Esophagus squamous epithelium (tissue), 4 donors: ENCODE data around the gene FCHSD2.

ENCODE experiments used
- POLR2A ChIP-seq, 4 donors: fragments of 450-650 bp; IDR thresholded peaks; one replicate each; pipeline ENCODE4 v1.6.1; 2017; ENCODE audit warnings: antibody characterized with exemption in 4 of 4, mild to moderate bottlenecking in 4 of 4, moderate library complexity in 3 of 4
- TF ChIP-seq, protein P1 (sequence below), 6 experiments: fragments of 450-650 bp in 4 of 6; fragments of 200-600 bp in 2 of 6; sonication (generic) in 2 of 6; IDR thresholded peaks; one replicate each; pipeline ENCODE4 v1.5.1; 2016 to 2019; ENCODE audit warnings: antibody characterized with exemption in 6 of 6, mild to moderate bottlenecking in 4 of 6, moderate library complexity in 4 of 6

DNA sequence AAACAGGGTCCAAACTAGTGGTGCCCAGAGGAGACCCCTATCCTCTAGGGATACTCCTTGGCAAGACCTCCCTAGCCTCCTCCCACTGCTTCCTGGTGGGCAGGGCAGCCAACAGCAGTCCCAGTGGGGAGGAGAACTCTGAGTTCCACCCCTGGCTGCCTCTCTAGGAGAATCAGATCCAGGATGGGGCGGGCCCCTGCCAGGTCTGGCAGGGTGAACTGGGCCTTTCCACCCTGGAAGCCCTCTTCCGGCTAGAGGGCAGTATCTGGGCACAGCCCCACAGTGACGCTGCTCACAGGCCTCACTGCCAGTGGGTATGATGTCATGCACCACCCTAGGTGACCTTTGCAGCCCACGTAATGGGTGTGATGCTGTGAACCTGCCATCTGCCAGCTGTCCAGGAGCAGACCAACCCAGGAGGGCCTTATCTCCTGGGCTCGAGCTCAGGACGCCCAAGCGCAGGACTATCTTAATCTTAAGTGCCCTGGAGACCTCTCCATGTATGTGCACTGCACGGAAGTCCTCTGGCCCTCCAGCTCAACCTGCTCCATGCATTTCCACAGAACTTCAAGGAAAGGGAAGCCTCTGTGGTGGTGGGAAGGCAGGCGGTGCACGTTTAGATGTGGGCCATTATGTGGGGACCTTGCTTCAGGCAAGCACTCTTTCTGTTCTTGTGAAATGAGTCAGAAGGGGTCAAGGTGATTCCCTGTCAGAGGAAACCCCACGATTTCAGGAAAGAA lies 31.8 kb upstream of the FCHSD2 start:
- TF ChIP-seq, protein P1, sequence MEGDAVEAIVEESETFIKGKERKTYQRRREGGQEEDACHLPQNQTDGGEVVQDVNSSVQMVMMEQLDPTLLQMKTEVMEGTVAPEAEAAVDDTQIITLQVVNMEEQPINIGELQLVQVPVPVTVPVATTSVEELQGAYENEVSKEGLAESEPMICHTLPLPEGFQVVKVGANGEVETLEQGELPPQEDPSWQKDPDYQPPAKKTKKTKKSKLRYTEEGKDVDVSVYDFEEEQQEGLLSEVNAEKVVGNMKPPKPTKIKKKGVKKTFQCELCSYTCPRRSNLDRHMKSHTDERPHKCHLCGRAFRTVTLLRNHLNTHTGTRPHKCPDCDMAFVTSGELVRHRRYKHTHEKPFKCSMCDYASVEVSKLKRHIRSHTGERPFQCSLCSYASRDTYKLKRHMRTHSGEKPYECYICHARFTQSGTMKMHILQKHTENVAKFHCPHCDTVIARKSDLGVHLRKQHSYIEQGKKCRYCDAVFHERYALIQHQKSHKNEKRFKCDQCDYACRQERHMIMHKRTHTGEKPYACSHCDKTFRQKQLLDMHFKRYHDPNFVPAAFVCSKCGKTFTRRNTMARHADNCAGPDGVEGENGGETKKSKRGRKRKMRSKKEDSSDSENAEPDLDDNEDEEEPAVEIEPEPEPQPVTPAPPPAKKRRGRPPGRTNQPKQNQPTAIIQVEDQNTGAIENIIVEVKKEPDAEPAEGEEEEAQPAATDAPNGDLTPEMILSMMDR (IDR thresholded peaks at IDR 0.05), result no peak
- no peak for TF ChIP-seq POLR2A (IDR thresholded peaks at IDR 0.05)
